ENCODE data around the gene TMEM100. TPM values are rescaled to one million over a fixed set of nuclear protein-coding genes. Genes with fewer than 3 reads are reported as not detected.

The TMEM100 gene
- total RNA-seq, result not detected

GRCh38 chr17:55722742-55723487, at the start of gene TMEM100:
Gene TMEM100, minus strand, starts transcription at chr17:55722864. Its CDS starts 1,794 bp downstream, at chr17:55721070.
- no peaks in the 10 kb centered on the region for H3K9me3 Mint-ChIP-seq
- H3K4me1 Mint-ChIP-seq (ENCODE audit: low read depth), result no peaks in the 10 kb centered on the region
- ATAC-seq (replicated peaks in 1 of 2) (no peak), DNase-seq (no peak)
- H3K27ac Mint-ChIP-seq, result no peak within 1 kb of the TSS
- H3K36me3 Mint-ChIP-seq (ENCODE audit: insufficient read depth in 2 of 2), result no peaks in the 10 kb centered on the region
- H3K27me3 Mint-ChIP-seq (ENCODE audit: low read depth), result peaks cover 83% of the 10 kb centered on the region
- H3K4me3 Mint-ChIP-seq, result no peak within 1 kb of the TSS

- Mint-ChIP-seq H3K27ac (no peak overlapping the region), H3K9me3 (no peaks in the 10 kb centered on the region), H3K4me3 (no peak overlapping the region), H3K36me3 (ENCODE audit: insufficient read depth in 2 of 2) (peaks cover 0 to 2% of the 10 kb centered on the region in 2 donors), H3K27me3 (ENCODE audit: low read depth) (no peaks in the 10 kb centered on the region), H3K4me1 (ENCODE audit: low read depth) (no peaks in the 10 kb centered on the region)
- no peak for ATAC-seq (replicated peaks in 1 of 2)
- DNase-seq, result no peak
Measured at GRCh38 chr17:55772086-55772485, 49.4 kb upstream of the TMEM100 start.

GRCh38 chr17:55770196-55770870, 47.7 kb upstream of the TMEM100 start:
- no peak overlapping the region for H3K4me3 Mint-ChIP-seq
- H3K36me3 Mint-ChIP-seq (ENCODE audit: insufficient read depth in 2 of 2), result peaks cover 0 to 2% of the 10 kb centered on the region in 2 donors
- H3K9me3 Mint-ChIP-seq, result no peaks in the 10 kb centered on the region
- H3K4me1 Mint-ChIP-seq (ENCODE audit: low read depth), result no peaks in the 10 kb centered on the region
- no peak for ATAC-seq (replicated peaks in 1 of 2)
- H3K27ac Mint-ChIP-seq, result no peak overlapping the region
- no peak for DNase-seq
- no peaks in the 10 kb centered on the region for H3K27me3 Mint-ChIP-seq (ENCODE audit: low read depth)

GRCh38 chr17:55769625-55770000, 46.9 kb upstream of the TMEM100 start:
- Mint-ChIP-seq H3K9me3 (no peaks in the 10 kb centered on the region), H3K27ac (no peak overlapping the region), H3K4me3 (no peak overlapping the region), H3K4me1 (ENCODE audit: low read depth) (no peaks in the 10 kb centered on the region), H3K36me3 (ENCODE audit: insufficient read depth in 2 of 2) (peaks cover 0 to 2% of the 10 kb centered on the region in 2 donors), H3K27me3 (ENCODE audit: low read depth) (no peaks in the 10 kb centered on the region)
- ATAC-seq (replicated peaks in 1 of 2), result no peak
- no peak for DNase-seq

GRCh38 chr17:55768936-55769624, 46.4 kb upstream of the TMEM100 start:
- no peaks in the 10 kb centered on the region for H3K27me3 Mint-ChIP-seq (ENCODE audit: low read depth)
- peaks cover 0 to 2% of the 10 kb centered on the region in 2 donors for H3K36me3 Mint-ChIP-seq (ENCODE audit: insufficient read depth in 2 of 2)
- H3K9me3 Mint-ChIP-seq, result no peaks in the 10 kb centered on the region
- no peaks in the 10 kb centered on the region for H3K4me1 Mint-ChIP-seq (ENCODE audit: low read depth)
- DNase-seq (no peak), ATAC-seq (replicated peaks in 1 of 2) (no peak)
- no peak overlapping the region for H3K4me3 Mint-ChIP-seq
- no peak overlapping the region for H3K27ac Mint-ChIP-seq

- no peaks in the 10 kb centered on the region for H3K9me3 Mint-ChIP-seq
- no peaks in the 10 kb centered on the region for H3K27me3 Mint-ChIP-seq (ENCODE audit: low read depth)
- H3K4me1 Mint-ChIP-seq (ENCODE audit: low read depth), result no peaks in the 10 kb centered on the region
- no peak overlapping the region for H3K27ac Mint-ChIP-seq
- ATAC-seq (replicated peaks in 1 of 2) (no peak), DNase-seq (no peak)
- H3K4me3 Mint-ChIP-seq, result no peak overlapping the region
- peaks cover 0 to 2% of the 10 kb centered on the region in 2 donors for H3K36me3 Mint-ChIP-seq (ENCODE audit: insufficient read depth in 2 of 2)
Measured at GRCh38 chr17:55765472-55765871, 42.8 kb upstream of the TMEM100 start.

- ATAC-seq (replicated peaks in 1 of 2) (no peak), DNase-seq (no peak)
- Mint-ChIP-seq H3K27me3 (ENCODE audit: low read depth) (no peaks in the 10 kb centered on the region), H3K9me3 (no peaks in the 10 kb centered on the region), H3K4me3 (no peak overlapping the region), H3K4me1 (ENCODE audit: low read depth) (no peaks in the 10 kb centered on the region), H3K27ac (no peak overlapping the region), H3K36me3 (ENCODE audit: insufficient read depth in 2 of 2) (peaks cover 0 to 2% of the 10 kb centered on the region in 2 donors)
Measured at GRCh38 chr17:55764610-55765009, 41.9 kb upstream of the TMEM100 start.

GRCh38 chr17:55763856-55764255, 41.2 kb upstream of the TMEM100 start:
- H3K4me1 Mint-ChIP-seq (ENCODE audit: low read depth), result no peaks in the 10 kb centered on the region
- H3K36me3 Mint-ChIP-seq (ENCODE audit: insufficient read depth in 2 of 2), result peaks cover 0 to 2% of the 10 kb centered on the region in 2 donors
- ATAC-seq (replicated peaks in 1 of 2) (no peak), DNase-seq (no peak)
- H3K27me3 Mint-ChIP-seq (ENCODE audit: low read depth), result no peaks in the 10 kb centered on the region
- no peak overlapping the region for H3K4me3 Mint-ChIP-seq
- no peak overlapping the region for H3K27ac Mint-ChIP-seq
- H3K9me3 Mint-ChIP-seq, result no peaks in the 10 kb centered on the region

GRCh38 chr17:55762086-55762858, 39.6 kb upstream of the TMEM100 start:
- Mint-ChIP-seq H3K9me3 (no peaks in the 10 kb centered on the region), H3K4me3 (no peak overlapping the region), H3K27ac (no peak overlapping the region), H3K27me3 (ENCODE audit: low read depth) (no peaks in the 10 kb centered on the region), H3K36me3 (ENCODE audit: insufficient read depth in 2 of 2) (no peaks in the 10 kb centered on the region), H3K4me1 (ENCODE audit: low read depth) (no peaks in the 10 kb centered on the region)
- DNase-seq (no peak), ATAC-seq (replicated peaks in 1 of 2) (no peak)

- peaks cover 0 to 1% of the 10 kb centered on the region in 2 donors for H3K36me3 Mint-ChIP-seq (ENCODE audit: insufficient read depth in 2 of 2)
- no peaks in the 10 kb centered on the region for H3K9me3 Mint-ChIP-seq
- no peak overlapping the region for H3K27ac Mint-ChIP-seq
- DNase-seq, result no peak
- ATAC-seq (replicated peaks in 1 of 2), result no peak
- no peaks in the 10 kb centered on the region for H3K4me1 Mint-ChIP-seq (ENCODE audit: low read depth)
- no peaks in the 10 kb centered on the region for H3K27me3 Mint-ChIP-seq (ENCODE audit: low read depth)
- H3K4me3 Mint-ChIP-seq, result no peak overlapping the region
Measured at GRCh38 chr17:55760643-55761355, 38.1 kb upstream of the TMEM100 start.

GRCh38 chr17:55758171-55758570, 35.5 kb upstream of the TMEM100 start:
- no peak for ATAC-seq (replicated peaks in 1 of 2)
- Mint-ChIP-seq H3K4me3 (no peak overlapping the region), H3K36me3 (ENCODE audit: insufficient read depth in 2 of 2) (peaks cover 0 to 1% of the 10 kb centered on the region in 2 donors), H3K27me3 (ENCODE audit: low read depth) (no peaks in the 10 kb centered on the region), H3K9me3 (no peaks in the 10 kb centered on the region), H3K4me1 (ENCODE audit: low read depth) (no peaks in the 10 kb centered on the region), H3K27ac (no peak overlapping the region)
- no peak for DNase-seq

- H3K4me1 Mint-ChIP-seq (ENCODE audit: low read depth), result no peaks in the 10 kb centered on the region
- H3K27ac Mint-ChIP-seq, result no peak overlapping the region
- peaks cover 0 to 1% of the 10 kb centered on the region in 2 donors for H3K36me3 Mint-ChIP-seq (ENCODE audit: insufficient read depth in 2 of 2)
- DNase-seq (no peak), ATAC-seq (replicated peaks in 1 of 2) (no peak)
- H3K9me3 Mint-ChIP-seq, result no peaks in the 10 kb centered on the region
- no peaks in the 10 kb centered on the region for H3K27me3 Mint-ChIP-seq (ENCODE audit: low read depth)
- no peak overlapping the region for H3K4me3 Mint-ChIP-seq
Measured at GRCh38 chr17:55757659-55758058, 35.0 kb upstream of the TMEM100 start.
